ENCODE results near the gene DOCK2. TPM values are rescaled to one million over a fixed set of nuclear protein-coding genes. Genes with fewer than 3 reads are reported as not detected.

Gene DOCK2
- polyA plus RNA-seq, 1 of the 3 experiments (the other 2 are of a cell fraction), result 3.8 TPM

DNA sequence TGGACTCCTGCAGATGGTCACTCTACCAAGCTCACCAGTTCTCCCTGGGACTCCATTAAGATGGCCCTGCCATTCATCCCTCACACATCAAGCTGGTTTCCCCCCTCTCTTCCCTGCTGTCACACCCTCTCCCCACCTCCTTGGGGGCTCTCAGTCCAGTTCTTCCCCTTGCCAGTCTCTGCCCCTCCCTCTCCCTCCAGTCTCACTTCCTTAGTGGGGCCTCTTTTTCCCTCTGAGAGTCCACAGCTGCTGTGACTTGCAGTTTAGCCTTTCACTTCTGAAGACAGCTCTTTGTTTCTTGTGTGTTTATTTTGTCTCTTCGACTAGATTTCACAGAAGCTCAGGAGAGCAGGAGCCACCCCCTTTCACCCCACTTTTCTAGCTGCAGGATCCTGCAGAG lies 10.5 kb downstream of the DOCK2 start:
- Histone ChIP-seq H3K4me1 (ENCODE audit: control insufficient read depth in 1 of 2, insufficient read depth in 2 of 2, low read depth in 1 of 2, low read length in 1 of 2) (peaks cover 23% of the 10 kb centered on the region in 2 experiments; a peak in 3 of 4 replicates), H3K9me2 (no peaks in the 10 kb centered on the region), H3K9ac (no peak overlapping the region), H4K20me1 (ENCODE audit: insufficient read depth) (no peaks in the 10 kb centered on the region), H3K79me2 (ENCODE audit: insufficient read depth) (no peaks in the 10 kb centered on the region), H3K4me3 (ENCODE audit: low read depth in 2 of 2, low read length in 1 of 2) (no peak overlapping the region), H3K4me2 (no peak overlapping the region), H3K27ac (ENCODE audit: low read depth in 2 of 2, low read length in 1 of 2) (no peak overlapping the region), H3K36me3 (replicated peaks in 1 of 2; ENCODE audit: control insufficient read depth in 1 of 2, insufficient read depth in 2 of 2, low read length in 1 of 2) (no peaks in the 10 kb centered on the region), H3F3A (replicated peaks; ENCODE audit: insufficient read depth) (peaks cover 22% of the 10 kb centered on the region), H3K27me3 (ENCODE audit: insufficient read depth) (no peaks in the 10 kb centered on the region), H3K9me3 (no peaks in the 10 kb centered on the region), H2AFZ (ENCODE audit: low read depth) (no peak overlapping the region)
- no peak for DNase-seq
- TF ChIP-seq POLR2AphosphoS5 (IDR thresholded peaks at IDR 0.05; ENCODE audit: low read depth, low read length) (no peak), TEAD4 (IDR thresholded peaks at IDR 0.05; ENCODE audit: borderline replicate concordance, insufficient read depth) (no peak), USF1 (IDR thresholded peaks at IDR 0.05; ENCODE audit: borderline replicate concordance, low read depth) (no peak), TAF1 (IDR thresholded peaks at IDR 0.05; ENCODE audit: borderline replicate concordance, low read depth, low read length) (no peak), EP300 (IDR thresholded peaks at IDR 0.05; ENCODE audit: borderline replicate concordance in 1 of 2, low read depth in 1 of 2, low read length in 1 of 2) (no peak), JUND (IDR thresholded peaks at IDR 0.05) (no peak), RCOR1 (IDR thresholded peaks at IDR 0.05; ENCODE audit: low read length) (no peak), CHD2 (IDR thresholded peaks at IDR 0.05; ENCODE audit: low read length, partially characterized antibody) (no peak), MXI1 (IDR thresholded peaks at IDR 0.05; ENCODE audit: low read depth, low read length) (no peak), NFIC (IDR thresholded peaks at IDR 0.05; ENCODE audit: borderline replicate concordance) (no peak), NRF1 (IDR thresholded peaks at IDR 0.05; ENCODE audit: low read depth, low read length) (no peak), EZH2phosphoT487 (IDR thresholded peaks at IDR 0.05; ENCODE audit: borderline replicate concordance, low read depth) (no peak), PBX3 (IDR thresholded peaks at IDR 0.05) (no peak), SIN3A (IDR thresholded peaks at IDR 0.05; ENCODE audit: borderline replicate concordance, low read depth, low read length) (no peak), GABPA (IDR thresholded peaks at IDR 0.05; ENCODE audit: low read depth) (no peak), TCF12 (IDR thresholded peaks at IDR 0.05) (no peak)
- ChIA-PET CTCF (no interaction called here), POLR2A (no interaction called here)
- 36% methylated on average over 1 of the region's 1 CpG for WGBS (ENCODE audit: low lambda C conversion rate)

GRCh38 chr5:169648725-169649310 lies 11.7 kb downstream of the DOCK2 start:
- Histone ChIP-seq H3K27me3 (ENCODE audit: insufficient read depth) (no peaks in the 10 kb centered on the region), H3F3A (replicated peaks; ENCODE audit: insufficient read depth) (peaks cover 22% of the 10 kb centered on the region), H3K4me1 (ENCODE audit: control insufficient read depth in 1 of 2, insufficient read depth in 2 of 2, low read depth in 1 of 2, low read length in 1 of 2) (peaks cover 23% of the 10 kb centered on the region in 2 experiments; a peak in 3 of 4 replicates), H3K9ac (no peak overlapping the region), H3K4me3 (ENCODE audit: low read depth in 2 of 2, low read length in 1 of 2) (no peak overlapping the region), H2AFZ (ENCODE audit: low read depth) (peak overlapping the region; percentile 50), H3K9me3 (no peaks in the 10 kb centered on the region), H3K4me2 (peak overlapping the region; percentile 10; the same call in 1 of the 2 replicates), H3K9me2 (no peaks in the 10 kb centered on the region), H3K27ac (ENCODE audit: low read depth in 2 of 2, low read length in 1 of 2) (peak overlapping the region in 1 of 2 experiments; percentile 18; a peak in 2 of 4 replicates), H4K20me1 (ENCODE audit: insufficient read depth) (no peaks in the 10 kb centered on the region), H3K79me2 (ENCODE audit: insufficient read depth) (no peaks in the 10 kb centered on the region), H3K36me3 (replicated peaks in 1 of 2; ENCODE audit: control insufficient read depth in 1 of 2, insufficient read depth in 2 of 2, low read length in 1 of 2) (no peaks in the 10 kb centered on the region)
- POLR2A ChIA-PET, result no interaction called here
- no peak for DNase-seq
- CTCF ChIA-PET, result interaction anchor here (0.5 to 1.1 kb wide), 2 partner anchors 19 to 248 kb away, joined by 3 read pairs; no protein-coding TSS in a partner anchor
- WGBS (ENCODE audit: low lambda C conversion rate), result 75% methylated on average over 12 of the region's 13 CpGs
- TF ChIP-seq YY1 (IDR thresholded peaks at IDR 0.05; ENCODE audit: low read depth) (no peak), GABPA (IDR thresholded peaks at IDR 0.05; ENCODE audit: low read depth) (no peak), TAF1 (IDR thresholded peaks at IDR 0.05; ENCODE audit: borderline replicate concordance, low read depth, low read length) (no peak), RAD21 (IDR thresholded peaks at IDR 0.05; ENCODE audit: low read length) (no peak), SIN3A (IDR thresholded peaks at IDR 0.05; ENCODE audit: borderline replicate concordance, low read depth, low read length) (no peak), RFX5 (IDR thresholded peaks at IDR 0.05; ENCODE audit: low read length) (no peak), FOXJ3 (CRISPR knock-in tag; IDR thresholded peaks at IDR 0.05) (no peak), SMC3 (IDR thresholded peaks at IDR 0.05; ENCODE audit: low read depth, low read length) (no peak), NFIC (IDR thresholded peaks at IDR 0.05; ENCODE audit: borderline replicate concordance) (no peak), TCF12 (IDR thresholded peaks at IDR 0.05) (no peak), FOXM1 (IDR thresholded peaks at IDR 0.05; ENCODE audit: low read depth) (no peak), EP300 (IDR thresholded peaks at IDR 0.05; ENCODE audit: borderline replicate concordance in 1 of 2, low read depth in 1 of 2, low read length in 1 of 2) (no peak), JUND (IDR thresholded peaks at IDR 0.05) (no peak), ELF1 (IDR thresholded peaks at IDR 0.05) (no peak)
- TF ChIP-seq, protein P1, sequence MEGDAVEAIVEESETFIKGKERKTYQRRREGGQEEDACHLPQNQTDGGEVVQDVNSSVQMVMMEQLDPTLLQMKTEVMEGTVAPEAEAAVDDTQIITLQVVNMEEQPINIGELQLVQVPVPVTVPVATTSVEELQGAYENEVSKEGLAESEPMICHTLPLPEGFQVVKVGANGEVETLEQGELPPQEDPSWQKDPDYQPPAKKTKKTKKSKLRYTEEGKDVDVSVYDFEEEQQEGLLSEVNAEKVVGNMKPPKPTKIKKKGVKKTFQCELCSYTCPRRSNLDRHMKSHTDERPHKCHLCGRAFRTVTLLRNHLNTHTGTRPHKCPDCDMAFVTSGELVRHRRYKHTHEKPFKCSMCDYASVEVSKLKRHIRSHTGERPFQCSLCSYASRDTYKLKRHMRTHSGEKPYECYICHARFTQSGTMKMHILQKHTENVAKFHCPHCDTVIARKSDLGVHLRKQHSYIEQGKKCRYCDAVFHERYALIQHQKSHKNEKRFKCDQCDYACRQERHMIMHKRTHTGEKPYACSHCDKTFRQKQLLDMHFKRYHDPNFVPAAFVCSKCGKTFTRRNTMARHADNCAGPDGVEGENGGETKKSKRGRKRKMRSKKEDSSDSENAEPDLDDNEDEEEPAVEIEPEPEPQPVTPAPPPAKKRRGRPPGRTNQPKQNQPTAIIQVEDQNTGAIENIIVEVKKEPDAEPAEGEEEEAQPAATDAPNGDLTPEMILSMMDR (IDR thresholded peaks at IDR 0.05), result no peak

Data from SK-N-SH (cell line).